HG03571 (cell line): Measurements from ENCODE around the gene ERGIC2.
"Not testable (repeated sequence)": the region's sequence is repeated elsewhere in the genome, so short reads cannot be mapped to it uniquely, and the experiment has no call there.

Source experiments
- ATAC-seq: cut with Tn5 transposase; IDR thresholded peaks from one replicate; pipeline ENCODE4 v1.9.1; 2021; ENCODE audit not compliant: unreplicated experiment

ERGIC2 gene

GRCh38 chr12:29304388-29304787, 76.6 kb downstream of the ERGIC2 start:
- ATAC-seq = no peak

GRCh38 chr12:29301114-29301513, 79.9 kb downstream of the ERGIC2 start:
- no peak for ATAC-seq

DNA sequence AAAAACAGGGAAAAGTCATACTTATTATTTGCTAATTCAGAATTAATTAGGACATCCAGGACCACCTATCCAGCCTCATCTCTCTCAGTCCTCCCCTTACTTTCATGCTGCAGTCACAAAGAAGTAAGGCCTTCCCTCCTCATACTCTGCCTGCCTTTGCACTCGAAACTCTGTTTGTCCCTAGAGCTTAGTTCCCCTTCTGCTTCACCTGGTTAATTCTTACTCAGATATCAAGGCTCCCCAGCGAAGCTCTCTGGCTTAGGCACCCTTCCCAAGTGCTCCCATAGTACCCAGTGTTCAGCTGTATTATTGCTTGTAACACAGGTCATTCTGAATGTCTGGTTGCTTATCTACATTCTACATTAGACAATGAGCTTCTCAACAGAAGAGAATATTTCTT, 81.3 kb downstream of the ERGIC2 start:
- no peak for ATAC-seq

DNA sequence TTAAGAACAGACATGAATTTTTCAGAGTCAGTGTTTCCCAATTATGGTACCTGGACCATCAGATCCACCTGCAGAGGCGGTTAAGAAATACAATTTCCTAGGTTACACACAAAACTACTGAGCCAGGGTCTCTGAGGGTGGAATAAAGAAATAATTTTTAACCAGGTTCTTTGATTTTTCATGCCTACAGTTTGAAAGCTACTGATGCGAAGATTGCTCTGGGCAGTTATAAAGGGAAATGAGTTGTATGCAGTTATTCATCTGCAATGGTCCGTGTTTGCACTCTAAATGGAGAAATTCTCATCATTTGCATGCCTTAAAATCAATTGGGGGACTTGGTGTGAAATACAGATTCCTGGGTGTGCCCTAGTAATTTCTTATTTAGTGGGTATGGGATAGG, 89.7 kb downstream of the ERGIC2 start:
- ATAC-seq = no peak

- not testable (repeated sequence) for ATAC-seq
These were observed 90.5 kb downstream of the ERGIC2 start for GRCh38 chr12:29290475-29290874.

- ATAC-seq = no peak
These were observed 92.9 kb downstream of the ERGIC2 start for GRCh38 chr12:29288031-29288430.

DNA sequence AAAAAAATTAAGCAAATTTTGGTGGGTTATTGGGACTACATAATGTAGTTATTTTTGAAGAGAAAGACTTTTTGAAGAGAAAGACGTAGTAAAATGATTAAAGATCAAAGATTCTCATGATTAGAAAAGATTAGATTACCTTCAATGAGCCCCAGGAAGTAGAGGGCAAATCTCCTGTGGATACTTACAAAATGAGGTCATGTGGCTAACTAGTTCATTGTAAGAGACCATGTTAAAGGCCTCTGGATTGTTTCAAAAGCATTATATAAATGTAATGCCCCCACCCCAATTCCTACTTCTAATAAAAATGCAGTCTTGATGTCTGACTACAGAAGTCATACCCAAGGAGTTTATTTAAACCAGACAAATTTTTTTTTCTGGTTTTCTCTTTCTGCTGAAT, 93.3 kb downstream of the ERGIC2 start:
- no peak for ATAC-seq
